Ishikawa (cell line): ENCODE results near the gene NPTX1.

Experiments used
- CEBPB ChIP-seq: IDR thresholded peaks from 2 replicates; pipeline ENCODE4 v1.6.1; 2012
- CREB1 ChIP-seq: IDR thresholded peaks from 2 replicates; pipeline ENCODE4 v1.6.1; 2012; ENCODE audit warnings: low read depth
- EGR1 ChIP-seq: IDR thresholded peaks from 2 replicates; pipeline ENCODE4 v1.6.1; 2012
- EP300 ChIP-seq: IDR thresholded peaks from 2 replicates; pipeline ENCODE4 v1.6.1; 2012; ENCODE audit warnings: borderline replicate concordance
- FOXM1 ChIP-seq: IDR thresholded peaks from 2 replicates; pipeline ENCODE4 v1.6.1; 2012; ENCODE audit warnings: low read depth, borderline replicate concordance
- NFIC ChIP-seq: IDR thresholded peaks from 2 replicates; pipeline ENCODE4 v1.6.1; 2012
- RAD21 ChIP-seq: IDR thresholded peaks from 2 replicates; pipeline ENCODE4 v1.6.1; 2012; ENCODE audit warnings: low read depth
- TAF1 ChIP-seq: IDR thresholded peaks from 2 replicates; pipeline ENCODE4 v1.6.1; 2012; ENCODE audit warnings: low read depth, mild to moderate bottlenecking
- TCF12 ChIP-seq: IDR thresholded peaks from 2 replicates; pipeline ENCODE4 v1.6.1; 2012; ENCODE audit warnings: low read depth
- TEAD4 ChIP-seq: IDR thresholded peaks from 2 replicates; pipeline ENCODE4 v1.6.1; 2012
- YY1 ChIP-seq: IDR thresholded peaks from 2 replicates; pipeline ENCODE4 v1.6.1; 2012; ENCODE audit warnings: low read depth
- ZBTB7A ChIP-seq: IDR thresholded peaks from 2 replicates; pipeline ENCODE4 v1.6.1; 2012; ENCODE audit warnings: low read depth
- TF ChIP-seq, protein P1 (sequence below): IDR thresholded peaks from 2 replicates; pipeline ENCODE4 v1.6.1; 2012
- TF ChIP-seq, protein P2 (sequence below): IDR thresholded peaks from 2 replicates; pipeline ENCODE4 v1.6.1; 2012; ENCODE audit warnings: low read depth, mild to moderate bottlenecking
- TF ChIP-seq, protein P3 (sequence below): IDR thresholded peaks from 2 replicates; pipeline ENCODE4 v1.6.1; 2012

NPTX1 gene

DNA sequence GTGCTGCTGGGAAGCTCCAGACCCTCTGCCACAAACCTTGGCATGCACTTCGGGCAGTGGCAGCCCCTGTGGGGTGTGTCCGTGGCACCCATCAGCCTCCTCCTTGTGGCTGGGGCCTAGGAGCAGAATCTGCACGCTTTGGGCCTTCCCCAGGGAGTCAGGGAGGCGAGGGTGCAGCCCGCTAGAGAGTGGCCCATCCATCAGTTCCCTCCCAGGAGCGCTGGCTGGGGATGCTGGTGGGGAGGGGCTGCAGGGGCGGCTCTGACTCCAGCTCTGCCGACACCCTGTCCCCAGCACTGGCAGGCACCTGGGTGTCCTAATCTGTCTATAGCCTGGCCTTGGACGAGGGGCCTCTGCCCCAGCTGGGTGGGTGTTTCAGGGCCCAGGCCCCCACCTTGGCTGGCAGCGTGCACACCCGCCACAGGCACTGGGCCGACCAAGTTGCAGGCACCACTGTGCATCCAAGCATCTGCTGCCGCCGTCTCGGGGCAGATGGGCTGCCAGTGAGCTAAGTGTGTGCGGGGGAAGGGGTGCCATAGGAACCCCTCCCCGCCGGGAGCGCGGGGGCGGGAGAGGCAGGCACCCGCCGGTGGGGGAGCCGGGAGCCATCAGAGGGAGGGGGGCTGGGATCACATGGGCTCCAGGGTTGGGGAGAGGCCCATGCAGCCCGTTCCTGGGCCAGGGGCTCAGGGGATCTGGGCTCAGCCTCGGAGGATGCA is 31.2 kb downstream of the NPTX1 start:
- TF ChIP-seq YY1 (no peak), TCF12 (no peak)
- TF ChIP-seq, protein P1, sequence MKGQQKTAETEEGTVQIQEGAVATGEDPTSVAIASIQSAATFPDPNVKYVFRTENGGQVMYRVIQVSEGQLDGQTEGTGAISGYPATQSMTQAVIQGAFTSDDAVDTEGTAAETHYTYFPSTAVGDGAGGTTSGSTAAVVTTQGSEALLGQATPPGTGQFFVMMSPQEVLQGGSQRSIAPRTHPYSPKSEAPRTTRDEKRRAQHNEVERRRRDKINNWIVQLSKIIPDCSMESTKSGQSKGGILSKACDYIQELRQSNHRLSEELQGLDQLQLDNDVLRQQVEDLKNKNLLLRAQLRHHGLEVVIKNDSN: no peak

DNA sequence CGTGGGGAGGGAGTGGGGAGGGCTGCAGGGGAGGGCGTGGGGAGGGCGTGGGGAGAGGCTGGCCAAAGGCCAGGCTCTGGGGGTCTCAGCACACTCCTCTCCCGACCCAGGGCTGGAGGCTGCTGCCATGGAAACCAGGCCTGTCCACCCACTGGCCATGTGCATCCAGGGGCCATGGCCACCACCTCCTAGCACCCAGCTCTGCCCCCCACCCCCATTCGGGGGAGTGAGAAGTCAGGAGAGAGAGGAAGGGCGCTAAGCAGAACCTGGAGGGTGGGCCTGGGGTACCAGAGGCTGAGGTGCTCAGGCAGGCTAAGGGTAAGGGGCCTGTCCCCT is 31.8 kb downstream of the NPTX1 start:
- TF ChIP-seq ZBTB7A: no peak
- TF ChIP-seq TEAD4: no peak
- no peak for TF ChIP-seq TAF1
- TF ChIP-seq TCF12: no peak
- TF ChIP-seq CREB1: no peak

DNA sequence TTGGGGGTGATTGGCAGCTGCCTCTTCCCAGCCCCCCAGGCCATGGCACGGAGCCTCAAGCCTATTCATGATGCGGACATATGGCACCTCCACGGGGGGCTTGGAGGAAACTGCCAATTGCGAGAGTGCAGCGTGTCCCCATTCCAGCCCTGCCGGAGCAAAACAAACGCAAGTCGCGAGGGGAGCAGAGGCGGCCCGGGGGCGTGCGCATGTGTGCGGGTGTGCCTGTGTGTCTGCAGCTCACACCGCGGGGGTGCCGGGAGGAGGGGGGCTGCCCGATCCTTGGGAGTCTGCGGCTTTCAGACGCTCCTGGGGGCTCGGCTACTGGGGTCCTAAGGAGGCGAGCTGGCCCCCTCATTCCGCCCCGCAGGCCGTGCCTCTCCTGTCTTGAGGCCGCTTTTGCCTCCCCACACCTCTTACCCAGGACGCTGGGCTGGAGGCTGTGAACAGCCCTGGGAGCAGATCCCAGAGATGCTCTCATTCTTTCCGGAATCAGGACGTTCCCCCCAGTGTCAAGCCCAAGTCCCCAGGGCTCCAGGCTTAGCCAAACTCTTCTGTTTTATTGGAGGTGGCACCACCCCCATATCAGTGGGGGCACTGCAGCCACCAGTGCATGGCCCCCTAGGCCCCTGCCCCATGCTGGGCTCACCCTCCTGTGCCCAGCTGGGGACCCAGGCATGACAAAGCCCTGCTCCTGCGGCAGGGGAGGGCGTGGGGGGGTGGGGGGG is 32.3 kb downstream of the NPTX1 start:
- no peak for TF ChIP-seq FOXM1
- no peak for TF ChIP-seq EGR1
- no peak for TF ChIP-seq TEAD4
- no peak for TF ChIP-seq TAF1
- TF ChIP-seq CREB1: no peak
- TF ChIP-seq, protein P2, sequence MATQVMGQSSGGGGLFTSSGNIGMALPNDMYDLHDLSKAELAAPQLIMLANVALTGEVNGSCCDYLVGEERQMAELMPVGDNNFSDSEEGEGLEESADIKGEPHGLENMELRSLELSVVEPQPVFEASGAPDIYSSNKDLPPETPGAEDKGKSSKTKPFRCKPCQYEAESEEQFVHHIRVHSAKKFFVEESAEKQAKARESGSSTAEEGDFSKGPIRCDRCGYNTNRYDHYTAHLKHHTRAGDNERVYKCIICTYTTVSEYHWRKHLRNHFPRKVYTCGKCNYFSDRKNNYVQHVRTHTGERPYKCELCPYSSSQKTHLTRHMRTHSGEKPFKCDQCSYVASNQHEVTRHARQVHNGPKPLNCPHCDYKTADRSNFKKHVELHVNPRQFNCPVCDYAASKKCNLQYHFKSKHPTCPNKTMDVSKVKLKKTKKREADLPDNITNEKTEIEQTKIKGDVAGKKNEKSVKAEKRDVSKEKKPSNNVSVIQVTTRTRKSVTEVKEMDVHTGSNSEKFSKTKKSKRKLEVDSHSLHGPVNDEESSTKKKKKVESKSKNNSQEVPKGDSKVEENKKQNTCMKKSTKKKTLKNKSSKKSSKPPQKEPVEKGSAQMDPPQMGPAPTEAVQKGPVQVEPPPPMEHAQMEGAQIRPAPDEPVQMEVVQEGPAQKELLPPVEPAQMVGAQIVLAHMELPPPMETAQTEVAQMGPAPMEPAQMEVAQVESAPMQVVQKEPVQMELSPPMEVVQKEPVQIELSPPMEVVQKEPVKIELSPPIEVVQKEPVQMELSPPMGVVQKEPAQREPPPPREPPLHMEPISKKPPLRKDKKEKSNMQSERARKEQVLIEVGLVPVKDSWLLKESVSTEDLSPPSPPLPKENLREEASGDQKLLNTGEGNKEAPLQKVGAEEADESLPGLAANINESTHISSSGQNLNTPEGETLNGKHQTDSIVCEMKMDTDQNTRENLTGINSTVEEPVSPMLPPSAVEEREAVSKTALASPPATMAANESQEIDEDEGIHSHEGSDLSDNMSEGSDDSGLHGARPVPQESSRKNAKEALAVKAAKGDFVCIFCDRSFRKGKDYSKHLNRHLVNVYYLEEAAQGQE: no peak
- no peak for TF ChIP-seq ZBTB7A
- TF ChIP-seq, protein P3, sequence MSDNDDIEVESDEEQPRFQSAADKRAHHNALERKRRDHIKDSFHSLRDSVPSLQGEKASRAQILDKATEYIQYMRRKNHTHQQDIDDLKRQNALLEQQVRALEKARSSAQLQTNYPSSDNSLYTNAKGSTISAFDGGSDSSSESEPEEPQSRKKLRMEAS: no peak
- TF ChIP-seq CEBPB: no peak
- no peak for TF ChIP-seq RAD21
- TF ChIP-seq, protein P1: no peak
- TF ChIP-seq TCF12: no peak
- no peak for TF ChIP-seq YY1
- TF ChIP-seq EP300: no peak
- no peak for TF ChIP-seq NFIC

DNA sequence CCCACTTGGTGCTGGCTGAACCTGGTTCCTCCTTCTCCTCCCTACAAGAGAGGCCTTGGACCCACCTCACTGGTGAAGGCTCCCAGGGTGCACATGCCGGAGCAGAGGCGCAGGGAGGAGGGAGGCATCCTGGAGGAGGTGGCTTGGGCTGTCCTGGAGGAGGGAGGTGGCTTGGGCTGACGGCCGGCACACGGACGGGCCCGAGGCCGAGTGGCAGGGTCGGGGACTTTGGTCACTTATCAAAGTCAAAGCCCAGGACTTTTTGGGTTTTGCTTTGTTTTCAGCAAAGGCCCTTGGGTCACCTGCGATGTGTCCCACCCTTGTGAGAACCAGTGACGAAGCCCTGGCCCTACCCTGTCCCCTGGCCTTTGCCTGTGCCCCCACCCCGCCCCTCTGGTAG is 32.9 kb downstream of the NPTX1 start:
- no peak for TF ChIP-seq CREB1
- no peak for TF ChIP-seq RAD21
- TF ChIP-seq, protein P3: no peak

DNA sequence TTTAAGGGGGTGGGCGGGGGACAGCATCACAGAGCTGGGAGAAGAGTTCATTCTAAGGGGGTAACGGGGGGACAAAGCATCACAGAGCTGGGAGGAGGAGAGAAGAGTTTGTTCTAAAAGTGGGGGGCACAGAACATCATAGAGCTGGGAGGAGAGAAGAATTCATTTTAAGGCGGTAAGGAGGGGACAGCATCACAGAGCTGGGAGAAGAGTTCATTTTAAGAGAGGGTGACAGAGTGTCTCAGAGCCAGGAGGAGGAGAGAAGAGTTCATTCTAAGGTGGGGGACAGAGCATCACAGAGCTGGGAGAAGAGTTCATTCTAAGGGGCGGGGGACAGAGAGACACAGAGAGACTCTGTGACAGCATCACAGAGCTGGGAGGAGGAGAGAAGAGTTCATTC is 33.6 kb downstream of the NPTX1 start:
- TF ChIP-seq YY1: no peak
- TF ChIP-seq, protein P3: no peak
- TF ChIP-seq NFIC: no peak
- no peak for TF ChIP-seq EP300
- TF ChIP-seq TCF12: no peak
- TF ChIP-seq TAF1: no peak
- no peak for TF ChIP-seq EGR1
- TF ChIP-seq, protein P2: no peak
- TF ChIP-seq ZBTB7A: no peak
- no peak for TF ChIP-seq CEBPB
- no peak for TF ChIP-seq FOXM1
- TF ChIP-seq, protein P1: no peak
- no peak for TF ChIP-seq RAD21
- no peak for TF ChIP-seq TEAD4
- no peak for TF ChIP-seq CREB1

DNA sequence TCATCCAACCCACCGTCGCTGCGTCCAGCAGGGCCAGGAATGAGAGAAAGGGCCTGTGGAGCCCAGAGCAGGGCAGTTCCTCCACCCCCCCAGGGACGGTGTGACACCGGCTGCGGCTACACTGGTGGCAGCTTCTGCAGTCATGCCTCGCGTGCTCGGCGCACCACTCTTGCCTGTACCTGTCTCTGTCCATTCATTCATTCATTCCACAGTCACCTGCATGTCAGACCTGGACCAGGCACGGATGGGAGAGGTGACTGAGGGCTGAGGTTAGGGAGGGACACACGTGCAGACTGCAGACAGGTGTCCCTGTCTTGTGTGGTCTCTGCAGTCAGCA is 34.1 kb downstream of the NPTX1 start:
- TF ChIP-seq NFIC: no peak
- TF ChIP-seq TEAD4: no peak
- no peak for TF ChIP-seq TAF1
- TF ChIP-seq CREB1: no peak
- no peak for TF ChIP-seq YY1
- TF ChIP-seq RAD21: no peak
- no peak for TF ChIP-seq EP300
- no peak for TF ChIP-seq EGR1
- TF ChIP-seq, protein P2: no peak
- TF ChIP-seq, protein P1: no peak
- no peak for TF ChIP-seq TCF12
- no peak for TF ChIP-seq ZBTB7A
- no peak for TF ChIP-seq CEBPB
- TF ChIP-seq, protein P3: no peak
